Omental fat pad (tissue), 4 donors: ENCODE data around the gene ISLR. TPM values are rescaled to one million over a fixed set of nuclear protein-coding genes. Genes with fewer than 3 reads are reported as not detected.
A peak's percentile ranks its signal among the peaks of the same experiment; 100 is the strongest.

ENCODE experiments used
- ATAC-seq: fragments of 150-250 bp; one replicate; pipeline ENCODE4 v1.9.1; 2016; ENCODE audit warnings: mild to moderate bottlenecking, moderate library complexity; ENCODE audit not compliant: low FRiP score
- DNase-seq: peaks from one replicate; pipeline ENCODE4 v3.0.0-alpha.2; 2019; ENCODE audit warnings: low spot score
- total RNA-seq, 4 donors: library from RNA; depleted of rRNA; stranded (reverse); fragments of >200 nt; gene quantifications; one replicate each; pipeline ENCODE4 v1.1.0, GENCODE V29; 2016
- TF ChIP-seq, protein P1 (sequence below), 3 donors: fragments of 450-650 bp; IDR thresholded peaks; one replicate each; pipeline ENCODE4 v1.5.1; 2016 to 2017; ENCODE audit warnings: antibody characterized with exemption in 3 of 3, mild to moderate bottlenecking in 3 of 3, moderate library complexity in 2 of 3

ISLR gene
- total RNA-seq, 4 donors from 2014 or later = 30.6 to 110 (median 65.5) TPM

DNA sequence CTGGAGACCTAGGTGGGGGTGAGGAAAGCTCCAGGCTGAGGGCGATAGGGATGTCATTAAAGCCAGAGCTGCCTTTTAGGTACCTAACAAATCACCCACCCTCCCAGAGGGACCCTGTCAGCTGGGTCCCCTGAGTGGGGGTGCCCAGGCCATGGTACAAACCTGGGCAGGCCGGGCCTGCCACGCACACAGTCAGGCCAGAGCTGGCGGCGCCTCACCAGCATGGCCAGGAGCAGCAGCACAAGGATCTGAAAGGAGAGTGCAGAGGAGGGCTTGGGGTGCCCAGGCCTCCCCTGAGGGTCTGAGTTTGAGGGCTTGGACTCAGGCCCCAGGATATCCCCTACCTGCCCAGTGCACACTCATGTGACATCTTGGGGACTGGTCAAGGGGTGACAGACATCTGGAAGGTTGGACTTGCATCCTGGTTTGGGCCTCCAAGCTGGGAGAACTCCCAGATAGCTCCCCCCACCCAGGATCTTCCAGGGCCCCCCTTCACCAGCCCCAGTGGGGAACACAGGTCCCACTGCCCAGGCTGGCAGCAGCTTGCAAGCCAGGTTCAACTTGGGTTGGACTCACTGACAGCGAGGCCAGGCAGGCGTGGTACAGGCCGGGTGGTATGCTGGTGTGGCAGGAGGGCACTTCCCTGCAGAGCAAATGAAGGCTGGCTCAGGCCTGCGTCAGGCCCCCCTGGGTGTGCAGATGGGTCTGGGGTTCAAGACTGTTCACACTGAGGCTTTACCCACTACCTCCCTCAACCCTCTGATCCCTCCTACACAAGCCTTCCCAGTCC is 23.9 kb downstream of the ISLR start:
- DNase-seq = no peak
- ATAC-seq = no peak
- TF ChIP-seq, protein P1, sequence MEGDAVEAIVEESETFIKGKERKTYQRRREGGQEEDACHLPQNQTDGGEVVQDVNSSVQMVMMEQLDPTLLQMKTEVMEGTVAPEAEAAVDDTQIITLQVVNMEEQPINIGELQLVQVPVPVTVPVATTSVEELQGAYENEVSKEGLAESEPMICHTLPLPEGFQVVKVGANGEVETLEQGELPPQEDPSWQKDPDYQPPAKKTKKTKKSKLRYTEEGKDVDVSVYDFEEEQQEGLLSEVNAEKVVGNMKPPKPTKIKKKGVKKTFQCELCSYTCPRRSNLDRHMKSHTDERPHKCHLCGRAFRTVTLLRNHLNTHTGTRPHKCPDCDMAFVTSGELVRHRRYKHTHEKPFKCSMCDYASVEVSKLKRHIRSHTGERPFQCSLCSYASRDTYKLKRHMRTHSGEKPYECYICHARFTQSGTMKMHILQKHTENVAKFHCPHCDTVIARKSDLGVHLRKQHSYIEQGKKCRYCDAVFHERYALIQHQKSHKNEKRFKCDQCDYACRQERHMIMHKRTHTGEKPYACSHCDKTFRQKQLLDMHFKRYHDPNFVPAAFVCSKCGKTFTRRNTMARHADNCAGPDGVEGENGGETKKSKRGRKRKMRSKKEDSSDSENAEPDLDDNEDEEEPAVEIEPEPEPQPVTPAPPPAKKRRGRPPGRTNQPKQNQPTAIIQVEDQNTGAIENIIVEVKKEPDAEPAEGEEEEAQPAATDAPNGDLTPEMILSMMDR (IDR thresholded peaks at IDR 0.05) = no peak

DNA sequence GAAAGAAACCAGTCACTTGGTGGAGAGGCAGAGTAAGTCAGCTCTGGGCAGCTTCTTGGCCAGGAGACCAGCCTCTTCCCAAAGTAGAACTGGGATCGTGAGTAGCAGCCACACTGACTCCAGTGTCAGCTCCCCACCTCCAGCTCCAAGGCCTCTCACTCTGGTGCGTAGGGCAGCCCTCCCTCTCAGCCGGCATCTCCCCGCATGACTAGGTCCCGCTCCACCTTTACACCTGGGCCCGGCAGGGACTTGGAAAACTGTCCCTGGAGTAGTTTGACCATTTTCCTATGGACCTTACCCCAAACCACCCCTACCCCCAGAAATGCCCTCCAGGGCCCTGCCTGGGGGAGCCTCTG is 25.8 kb downstream of the ISLR start:
- ATAC-seq = no peak
- no peak for DNase-seq
- TF ChIP-seq, protein P1 (IDR thresholded peaks at IDR 0.05) = no peak

DNA sequence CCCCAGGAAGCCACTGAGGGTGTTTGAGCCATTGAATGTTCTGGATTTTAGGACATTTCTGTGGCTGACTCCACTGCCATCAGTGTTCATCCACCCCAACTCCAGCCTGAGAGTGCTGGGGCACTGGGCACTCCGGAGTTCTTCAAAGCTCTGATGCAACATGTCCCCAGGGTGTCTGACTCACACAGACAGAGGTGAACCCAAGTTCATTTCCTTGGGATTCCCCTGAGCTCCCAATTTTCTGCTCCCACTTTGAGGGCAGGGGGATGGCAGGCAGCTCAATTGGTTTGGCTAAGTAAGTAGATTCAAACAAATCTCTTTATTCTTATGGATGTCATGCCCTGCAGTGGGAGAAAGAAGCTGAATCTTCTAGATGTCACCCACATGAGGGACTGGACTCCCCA is 26.9 kb downstream of the ISLR start:
- DNase-seq = peak; percentile 42
- TF ChIP-seq, protein P1 (IDR thresholded peaks at IDR 0.05) = no peak
- ATAC-seq = no peak

DNA sequence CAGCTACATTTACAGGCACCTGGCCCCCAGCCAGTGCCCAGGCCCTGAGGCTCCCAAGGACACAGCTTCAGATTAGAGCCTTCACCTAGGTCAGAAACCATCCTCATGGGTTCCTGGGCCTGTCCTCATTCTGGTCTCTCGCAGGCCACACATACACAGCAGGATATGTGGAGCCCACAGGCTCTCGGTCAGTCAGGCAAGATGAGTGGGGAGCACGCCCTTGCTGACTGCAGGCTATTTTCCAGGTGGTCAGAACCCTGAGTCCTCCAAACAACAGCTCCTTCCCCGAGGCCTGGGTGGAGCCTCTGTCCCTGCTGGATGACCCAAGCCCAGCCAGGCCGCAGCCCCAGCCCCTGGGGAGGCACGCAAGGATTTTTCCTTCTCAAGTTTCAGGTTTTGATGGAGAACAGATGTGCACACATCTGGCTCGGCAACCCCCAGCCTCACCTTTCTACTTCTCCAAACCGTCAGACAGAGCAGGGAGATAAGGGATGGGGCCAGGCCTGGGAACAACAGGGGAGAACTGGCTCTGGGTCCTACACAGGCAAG is 27.4 kb downstream of the ISLR start:
- no peak for DNase-seq
- TF ChIP-seq, protein P1 (IDR thresholded peaks at IDR 0.05) = no peak

DNA sequence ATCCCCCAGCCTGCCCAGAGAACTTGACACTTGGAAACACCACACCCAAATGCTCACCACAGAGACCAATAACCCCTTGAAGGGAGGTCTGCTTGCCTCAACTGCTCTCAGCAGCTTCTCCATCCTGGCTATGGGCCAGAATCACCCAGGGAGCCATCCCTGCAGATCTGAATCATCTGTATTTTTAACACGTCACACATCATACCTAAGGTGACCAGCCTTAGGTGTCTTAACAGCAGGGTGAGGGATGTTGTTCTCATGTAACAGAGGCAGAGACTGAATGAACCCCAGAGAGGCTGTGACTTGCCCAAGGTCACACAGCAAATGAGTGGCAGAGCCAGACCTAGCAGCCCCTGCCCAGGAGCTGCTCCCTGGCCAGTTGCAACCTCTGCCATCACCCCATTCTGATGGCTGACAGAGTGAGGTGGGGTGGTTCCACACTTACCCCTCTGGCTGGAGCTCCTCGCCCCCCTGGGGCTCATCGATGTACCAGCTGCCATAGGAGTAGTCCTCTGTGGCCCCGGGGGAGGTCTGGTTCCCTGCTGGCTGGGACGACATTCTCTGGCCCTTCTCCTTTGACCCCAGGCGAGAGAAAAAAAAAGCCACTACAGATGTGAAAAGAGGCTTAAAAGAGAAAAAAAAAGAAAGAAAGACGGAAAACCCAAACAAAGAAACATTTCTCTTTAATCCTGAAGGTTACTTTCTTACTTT is 28.4 kb downstream of the ISLR start:
- DNase-seq (no peak), ATAC-seq (no peak)
- TF ChIP-seq, protein P1 (IDR thresholded peaks at IDR 0.05) = no peak

More for the DNA sequence above, 27.4 kb downstream of the ISLR start:
- no peak for ATAC-seq

DNA sequence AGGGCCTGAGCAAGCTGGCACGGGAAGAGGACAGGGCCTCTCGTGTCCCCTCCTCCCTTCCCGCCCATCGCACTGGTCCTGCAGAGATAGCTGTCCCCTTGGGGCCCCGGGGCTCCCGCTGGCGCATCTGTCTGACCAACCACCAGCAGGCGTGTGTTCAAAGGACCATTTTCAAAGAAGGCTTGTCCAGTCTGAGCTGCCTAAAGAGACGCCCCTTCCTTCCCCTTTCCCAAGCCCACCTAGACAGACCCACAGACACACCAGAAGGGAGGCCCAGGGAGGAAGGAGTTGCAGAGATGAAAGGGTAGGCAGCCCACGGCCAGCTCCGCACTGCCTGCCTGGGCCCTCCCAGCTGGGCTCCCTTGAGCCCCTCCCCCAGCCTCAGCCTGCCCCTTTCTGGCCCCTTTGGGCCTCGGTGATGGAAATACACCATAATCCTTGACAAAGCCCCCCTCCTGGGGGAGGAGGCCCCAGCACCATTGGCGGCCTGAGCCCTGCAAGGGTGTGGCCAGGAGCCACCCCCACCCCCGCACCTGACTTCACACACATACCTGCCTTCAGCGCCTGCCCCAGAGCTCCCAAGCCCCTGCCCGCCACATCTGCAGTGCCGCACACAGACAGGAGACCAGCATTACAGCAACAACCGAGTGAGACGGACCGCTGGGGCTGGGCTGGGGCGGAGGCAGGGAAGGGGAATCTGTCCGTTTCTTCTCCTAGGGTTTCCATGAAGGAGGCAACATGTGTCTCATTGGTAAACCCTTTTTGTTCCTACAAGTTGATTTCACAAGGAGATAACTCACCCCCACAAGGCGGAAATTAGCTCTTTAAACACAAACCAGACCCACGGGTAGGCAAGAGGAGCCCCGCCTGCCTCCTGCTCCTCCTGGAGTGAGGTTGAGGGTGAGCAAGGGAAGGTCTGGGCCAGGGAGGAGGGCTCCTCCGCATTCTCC is 29.2 kb downstream of the ISLR start, which contains the start of gene STRA6:
TSS of gene STRA6 (minus strand) at position 336 of the 950 bp plus-strand sequence. CDS start 520 bp downstream, outside the sequence.
- no peak for ATAC-seq
- TF ChIP-seq, protein P1 (IDR thresholded peaks at IDR 0.05) = no peak
- no peak for DNase-seq
